GM12891 (cell line): ENCODE measurements around the gene CAPN10.

Experiments used
- DNase-seq: peaks from one replicate; pipeline ENCODE4 v3.0.0; 2011; ENCODE audit warnings: low spot score; ENCODE audit not compliant: insufficient read length
- FAIRE-seq: peaks from 2 replicates; lab custom pipeline; 2011; peaks lifted over from hg19 to GRCh38; lab: Jason Lieb, UNC
- PAX5 ChIP-seq: IDR thresholded peaks from 2 replicates; pipeline ENCODE4 v1.6.1; 2011; ENCODE audit warnings: low read length, moderate library complexity, mild to moderate bottlenecking; ENCODE audit not compliant: insufficient read depth, severe bottlenecking
- POLR2A ChIP-seq: IDR thresholded peaks from 2 replicates; pipeline ENCODE4 v1.6.1; 2011; ENCODE audit warnings: low read depth, low read length, control low read depth
- POLR2AphosphoS5 ChIP-seq: IDR thresholded peaks from 2 replicates; pipeline ENCODE4 v1.6.1; 2011; ENCODE audit warnings: low read depth, low read length, control low read depth
- POU2F2 ChIP-seq: IDR thresholded peaks from 2 replicates; pipeline ENCODE4 v1.6.1; 2011; ENCODE audit warnings: low read depth, mild to moderate bottlenecking, control low read depth, low read length, moderate library complexity
- SPI1 ChIP-seq: IDR thresholded peaks from 2 replicates; pipeline ENCODE4 v1.6.1; 2011; ENCODE audit warnings: low read depth, low read length, control low read depth
- TAF1 ChIP-seq: IDR thresholded peaks from 2 replicates; pipeline ENCODE4 v1.6.1; 2011; ENCODE audit warnings: low read depth, low read length, control low read depth

The CAPN10 gene

GRCh38 chr2:240594511-240595380, 8.2 kb downstream of the CAPN10 start:
- no peak for FAIRE-seq
- TF ChIP-seq TAF1 (no peak), PAX5 (no peak), POLR2AphosphoS5 (no peak), POU2F2 (no peak)
- DNase-seq: no peak

DNA sequence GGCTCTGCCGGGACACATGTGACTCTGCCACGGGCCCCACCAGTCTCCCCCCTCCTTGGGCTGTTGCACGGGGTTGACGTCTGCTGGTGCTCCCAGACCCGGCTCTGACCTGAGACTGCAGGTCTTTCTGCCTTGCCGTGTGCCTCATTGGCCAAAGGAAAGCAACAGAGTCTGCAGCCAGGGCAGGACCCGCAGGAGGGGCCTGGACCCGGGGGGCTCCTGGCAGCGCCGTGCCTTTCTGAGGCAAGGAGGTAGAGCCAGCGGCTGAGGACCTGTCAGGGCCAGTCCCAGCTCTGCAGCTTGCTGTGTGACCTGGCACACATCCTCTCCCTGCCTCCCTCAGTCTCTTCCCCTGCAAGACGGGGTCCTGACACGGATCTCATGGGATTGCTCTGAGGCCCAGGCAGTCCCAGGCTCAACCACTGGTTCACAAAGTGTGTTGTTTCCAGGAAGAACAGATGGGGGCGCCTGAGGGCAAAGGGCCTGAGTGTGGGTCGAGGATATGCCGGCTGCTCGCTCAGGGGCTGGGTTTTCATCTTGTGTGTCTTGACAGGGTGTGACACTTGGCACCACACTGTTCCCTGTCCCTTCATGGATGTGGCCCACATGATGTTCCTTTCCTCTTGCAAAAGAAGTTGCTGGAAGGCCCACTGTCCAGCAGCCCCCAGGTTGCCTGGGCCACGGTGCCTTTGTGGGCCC, 9.0 kb downstream of the CAPN10 start:
- peak; percentile 75 for DNase-seq
- no peak for TF ChIP-seq POU2F2
- no peak for TF ChIP-seq POLR2AphosphoS5
- no peak for TF ChIP-seq SPI1
- TF ChIP-seq POLR2A: no peak
- TF ChIP-seq PAX5: no peak
- TF ChIP-seq TAF1: no peak
- no peak for FAIRE-seq

DNA sequence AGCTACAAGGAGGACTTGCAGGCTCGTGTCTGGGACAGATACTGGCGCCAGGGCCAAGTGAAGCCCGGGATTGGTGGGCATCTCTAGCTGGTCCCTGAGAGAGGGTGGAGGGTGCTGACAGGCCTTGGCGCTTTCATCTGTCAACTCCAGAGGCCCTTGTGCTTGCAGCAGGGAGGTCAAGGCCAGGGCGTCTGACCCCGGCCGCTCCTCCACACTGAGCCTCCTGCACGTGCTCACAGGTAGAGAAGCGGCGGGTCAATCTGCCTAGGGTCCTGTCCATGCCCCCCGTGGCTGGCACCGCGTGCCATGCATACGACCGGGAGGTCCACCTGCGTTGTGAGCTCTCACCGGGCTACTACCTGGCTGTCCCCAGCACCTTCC, 9.5 kb downstream of the CAPN10 start:
- FAIRE-seq (no peak), DNase-seq (no peak)
- TF ChIP-seq TAF1 (no peak), POLR2AphosphoS5 (no peak), PAX5 (no peak), SPI1 (no peak), POLR2A (no peak), POU2F2 (no peak)

DNA sequence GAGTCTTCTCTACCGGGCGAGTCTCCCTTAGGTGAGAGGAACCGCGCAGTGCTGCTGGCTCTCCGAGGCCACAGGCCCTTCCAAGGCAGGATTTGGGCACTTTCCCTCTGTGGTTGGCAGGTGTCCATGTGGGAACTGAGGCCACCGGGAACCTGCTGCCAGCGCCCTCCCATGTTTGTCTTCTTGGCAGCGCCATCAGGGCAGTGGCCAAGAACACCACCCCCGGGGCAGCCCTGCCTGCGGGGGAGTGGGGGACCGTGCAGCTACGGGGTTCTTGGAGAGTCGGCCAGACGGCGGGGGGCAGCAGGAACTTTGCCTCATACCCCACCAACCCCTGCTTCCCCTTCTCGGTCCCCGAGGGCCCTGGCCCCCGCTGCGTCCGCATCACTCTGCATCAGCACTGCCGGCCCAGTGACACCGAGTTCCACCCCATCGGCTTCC, 10.0 kb downstream of the CAPN10 start:
- no peak for FAIRE-seq
- no peak for DNase-seq
- TF ChIP-seq POU2F2: no peak
- TF ChIP-seq PAX5: no peak
- no peak for TF ChIP-seq SPI1
- TF ChIP-seq POLR2A: no peak
- TF ChIP-seq TAF1: no peak
- TF ChIP-seq POLR2AphosphoS5: no peak

GRCh38 chr2:240597054-240597418, 10.5 kb downstream of the CAPN10 start:
- FAIRE-seq (no peak), DNase-seq (no peak)
- TF ChIP-seq POLR2A (no peak), PAX5 (no peak)

DNA sequence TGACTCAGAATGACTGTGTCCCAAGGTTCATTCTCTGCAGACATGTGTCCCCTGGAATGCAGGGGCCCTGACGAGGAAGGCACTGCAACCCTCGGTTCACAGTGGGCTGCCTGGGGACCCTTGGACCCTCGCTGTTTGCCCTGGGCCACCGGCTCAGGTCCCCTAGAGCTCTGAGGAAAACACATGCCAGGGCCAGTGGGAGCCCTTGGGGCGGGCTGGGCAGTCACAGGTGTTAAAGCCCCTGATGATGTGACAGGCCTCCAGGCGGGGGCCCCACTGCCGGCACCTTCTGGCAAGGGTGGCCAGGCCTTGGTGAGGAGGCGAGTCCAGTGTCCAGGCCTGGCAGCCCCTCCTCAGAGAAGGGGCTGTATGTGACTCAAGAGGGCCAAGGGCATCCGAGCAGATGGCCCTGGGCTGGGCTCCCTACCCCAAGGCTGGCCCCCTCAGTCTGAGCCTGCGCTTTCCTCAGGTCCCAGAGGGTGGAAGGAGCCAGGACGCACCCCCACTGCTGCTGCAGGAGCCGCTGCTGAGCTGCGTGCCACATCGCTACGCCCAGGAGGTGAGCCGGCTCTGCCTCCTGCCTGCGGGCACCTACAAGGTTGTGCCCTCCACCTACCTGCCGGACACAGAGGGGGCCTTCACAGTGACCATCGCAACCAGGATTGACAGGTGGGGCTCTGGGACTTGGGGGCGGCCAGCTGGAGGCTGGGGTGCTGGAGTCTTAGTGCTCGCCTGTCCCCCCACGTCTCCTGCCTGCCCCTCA, 11.1 kb downstream of the CAPN10 start:
- no peak for FAIRE-seq
- DNase-seq: no peak
- TF ChIP-seq PAX5 (no peak), POLR2A (no peak), POU2F2 (no peak), TAF1 (no peak), SPI1 (no peak), POLR2AphosphoS5 (no peak)

DNA sequence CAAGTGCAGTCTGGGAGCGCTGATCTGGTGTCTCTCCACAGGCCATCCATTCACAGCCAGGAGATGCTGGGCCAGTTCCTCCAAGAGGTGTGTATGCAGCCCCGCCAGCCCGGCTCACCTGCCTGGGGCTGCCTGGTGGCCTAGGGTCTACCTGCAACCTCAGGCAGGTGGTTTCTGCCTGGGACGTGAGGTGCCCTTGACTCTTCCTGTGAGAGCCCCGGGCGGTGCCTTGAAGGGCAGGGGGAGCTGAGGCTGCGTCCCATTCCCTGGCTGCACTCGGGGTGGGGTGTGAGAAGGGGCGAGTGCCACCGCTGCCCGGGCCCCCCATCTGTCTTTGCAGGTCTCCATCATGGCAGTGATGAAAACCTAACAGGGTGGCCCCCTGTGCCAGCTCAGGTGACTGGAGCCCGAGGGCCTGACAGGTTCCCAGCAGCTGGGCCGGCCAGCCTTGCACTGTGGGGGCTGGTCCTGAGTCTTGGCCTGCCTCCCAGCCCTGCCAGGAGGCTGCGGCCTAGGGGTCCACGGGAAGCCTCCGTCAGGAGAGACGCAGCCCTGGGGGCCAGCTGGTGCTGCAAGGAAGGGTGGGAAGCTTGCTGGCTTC, 11.9 kb downstream of the CAPN10 start:
- TF ChIP-seq POLR2A (no peak), SPI1 (no peak), TAF1 (no peak), POLR2AphosphoS5 (no peak), POU2F2 (no peak), PAX5 (no peak)
- DNase-seq: no peak
- FAIRE-seq: no peak

DNA sequence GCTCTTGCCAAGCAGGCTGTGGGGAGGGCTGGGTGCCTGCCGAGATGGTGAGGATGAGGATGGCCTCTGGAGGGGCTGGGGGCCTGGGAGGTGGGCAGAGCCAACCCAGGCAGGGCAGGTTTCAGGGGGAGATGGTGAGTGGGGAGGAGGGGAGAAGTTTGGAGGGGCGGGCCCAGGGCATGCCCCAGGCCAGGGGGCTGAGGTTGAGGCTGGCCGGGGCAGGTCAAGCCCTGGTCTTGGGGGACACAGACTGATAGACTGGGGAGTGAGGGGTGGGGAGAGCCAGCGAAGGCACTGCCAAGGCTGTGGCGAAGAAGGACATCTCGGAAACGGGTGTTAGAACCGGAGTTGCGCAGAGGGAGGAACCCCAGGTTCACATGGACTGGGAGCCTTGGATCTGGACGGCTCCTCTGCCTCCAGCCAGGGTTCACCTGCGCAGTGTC, 12.6 kb downstream of the CAPN10 start:
- no peak for DNase-seq
- TF ChIP-seq SPI1: no peak
- no peak for FAIRE-seq

GRCh38 chr2:240600451-240600961, 14.0 kb downstream of the CAPN10 start:
- DNase-seq (no peak), FAIRE-seq (no peak)
- no peak for TF ChIP-seq PAX5
- no peak for TF ChIP-seq POLR2A
- no peak for TF ChIP-seq TAF1
- TF ChIP-seq POLR2AphosphoS5: no peak
- TF ChIP-seq SPI1: no peak
- no peak for TF ChIP-seq POU2F2
